Cardiac septum (tissue), 1 donor: ENCODE results near the gene MPO. TPM values are rescaled to one million over a fixed set of nuclear protein-coding genes. Genes with fewer than 3 reads are reported as not detected.

Experiments used
- DNase-seq: peaks from one replicate; pipeline ENCODE4 v3.0.0-alpha.2; 2020; ENCODE audit warnings: low spot score
- intact Hi-C: fragments of 100-400 bp; cut with DNase I; formaldehyde crosslinking; loops from one replicate; pipeline ENCODE4 v1.14.0; 2022
- long read RNA-seq: library from polyadenylated mRNA; unstranded; transcript quantifications from one replicate; pipeline ENCODE4 v2.0.0, GENCODE V29; 2021
- total RNA-seq: library from RNA; stranded (reverse); fragmentation: NEBNext Ultra II Directional; extraction: Animal tissue kit (Norgen Biotek cat#: 25700); gene quantifications from one replicate; pipeline ENCODE4 v1.2.1, GENCODE V29; 2021
- donor health status: DM: no; HTN: no; CAD: no.

Gene MPO, protein sequence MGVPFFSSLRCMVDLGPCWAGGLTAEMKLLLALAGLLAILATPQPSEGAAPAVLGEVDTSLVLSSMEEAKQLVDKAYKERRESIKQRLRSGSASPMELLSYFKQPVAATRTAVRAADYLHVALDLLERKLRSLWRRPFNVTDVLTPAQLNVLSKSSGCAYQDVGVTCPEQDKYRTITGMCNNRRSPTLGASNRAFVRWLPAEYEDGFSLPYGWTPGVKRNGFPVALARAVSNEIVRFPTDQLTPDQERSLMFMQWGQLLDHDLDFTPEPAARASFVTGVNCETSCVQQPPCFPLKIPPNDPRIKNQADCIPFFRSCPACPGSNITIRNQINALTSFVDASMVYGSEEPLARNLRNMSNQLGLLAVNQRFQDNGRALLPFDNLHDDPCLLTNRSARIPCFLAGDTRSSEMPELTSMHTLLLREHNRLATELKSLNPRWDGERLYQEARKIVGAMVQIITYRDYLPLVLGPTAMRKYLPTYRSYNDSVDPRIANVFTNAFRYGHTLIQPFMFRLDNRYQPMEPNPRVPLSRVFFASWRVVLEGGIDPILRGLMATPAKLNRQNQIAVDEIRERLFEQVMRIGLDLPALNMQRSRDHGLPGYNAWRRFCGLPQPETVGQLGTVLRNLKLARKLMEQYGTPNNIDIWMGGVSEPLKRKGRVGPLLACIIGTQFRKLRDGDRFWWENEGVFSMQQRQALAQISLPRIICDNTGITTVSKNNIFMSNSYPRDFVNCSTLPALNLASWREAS
- total RNA-seq, result 0.94 TPM
- long read RNA-seq, partial matches to known transcripts, result 1 of 1 reads
- long read RNA-seq, other reads (novel, unspliced or antisense), result 0 of 1 reads

- no peak for DNase-seq
- intact Hi-C loops, result no loop called here
These were observed at the start of gene MPO for GRCh38 chr17:58280480-58281217. MPO (minus strand) TSS chr17:58280935; CDS start chr17:58280758, 177 bp downstream.

DNA sequence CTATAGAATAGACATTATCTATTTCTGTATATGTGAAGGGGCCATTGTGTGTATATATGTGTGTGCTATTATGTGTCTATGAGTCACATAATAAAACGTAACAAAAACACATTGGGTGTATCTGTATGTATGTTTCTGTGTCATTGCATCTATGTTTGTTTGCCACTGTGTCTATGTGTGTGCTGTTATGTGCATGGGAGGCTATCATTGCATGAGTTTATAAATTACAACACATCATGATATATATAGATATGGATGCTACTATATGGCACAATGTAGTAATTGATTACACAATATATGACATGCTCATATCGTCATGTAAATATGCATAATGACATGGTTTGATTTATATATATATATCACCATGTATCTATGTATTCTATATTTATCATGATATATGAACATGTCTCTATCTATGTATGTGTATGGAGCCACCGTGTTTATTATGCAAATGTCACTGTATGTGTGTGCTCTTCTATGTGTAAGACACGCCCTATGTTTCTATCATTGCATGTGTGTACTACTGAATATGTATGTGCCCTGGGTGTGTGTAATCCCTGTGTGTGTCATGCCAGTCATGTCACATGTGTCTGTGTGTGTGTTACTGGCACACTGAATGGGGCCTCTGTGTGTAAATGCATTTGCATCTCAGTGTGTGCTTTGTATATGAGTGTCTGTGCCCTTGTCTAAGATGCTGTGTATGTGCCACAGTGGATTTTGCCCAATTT is 49.2 kb upstream of the MPO start:
- intact Hi-C loops, result no loop called here
- DNase-seq, result no peak

DNA sequence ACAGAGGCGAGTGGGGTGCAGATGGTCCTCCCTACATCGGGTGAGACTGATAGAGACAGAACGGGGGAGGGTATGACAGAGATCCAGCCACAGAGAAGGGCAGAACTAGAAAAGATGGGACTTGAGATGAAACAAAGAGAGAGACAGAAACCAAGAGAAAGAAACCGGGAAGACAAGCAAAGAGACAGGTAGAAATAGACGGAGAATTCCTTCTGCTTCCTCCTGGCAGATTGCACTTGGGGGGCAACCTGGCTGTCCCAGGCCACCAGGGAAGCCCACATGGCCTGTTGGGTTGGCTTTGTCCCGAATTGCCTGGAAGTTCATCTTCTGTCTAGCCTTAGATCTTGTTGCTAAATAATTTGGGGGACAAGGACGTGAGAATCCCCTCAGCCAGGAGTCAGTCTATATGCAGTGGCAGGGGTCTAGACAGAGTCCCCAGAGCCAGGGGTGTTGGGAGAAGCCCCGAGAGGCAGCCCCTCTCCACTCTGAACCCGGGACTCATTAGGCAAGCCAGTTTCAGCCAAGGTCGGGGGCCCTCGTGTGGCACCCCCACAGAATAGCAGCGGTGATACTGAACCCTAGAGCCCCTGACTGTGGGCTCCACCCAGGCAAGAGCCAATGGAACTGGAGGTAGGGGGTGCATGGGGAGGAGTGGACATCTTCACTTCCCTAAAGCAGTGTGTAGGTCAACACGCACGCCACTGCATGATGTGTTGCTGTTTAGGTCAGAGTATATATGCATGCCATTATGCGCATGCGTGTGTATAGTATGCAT is 48.5 kb upstream of the MPO start:
- no peak for DNase-seq
- intact Hi-C loops, result no loop called here

DNA sequence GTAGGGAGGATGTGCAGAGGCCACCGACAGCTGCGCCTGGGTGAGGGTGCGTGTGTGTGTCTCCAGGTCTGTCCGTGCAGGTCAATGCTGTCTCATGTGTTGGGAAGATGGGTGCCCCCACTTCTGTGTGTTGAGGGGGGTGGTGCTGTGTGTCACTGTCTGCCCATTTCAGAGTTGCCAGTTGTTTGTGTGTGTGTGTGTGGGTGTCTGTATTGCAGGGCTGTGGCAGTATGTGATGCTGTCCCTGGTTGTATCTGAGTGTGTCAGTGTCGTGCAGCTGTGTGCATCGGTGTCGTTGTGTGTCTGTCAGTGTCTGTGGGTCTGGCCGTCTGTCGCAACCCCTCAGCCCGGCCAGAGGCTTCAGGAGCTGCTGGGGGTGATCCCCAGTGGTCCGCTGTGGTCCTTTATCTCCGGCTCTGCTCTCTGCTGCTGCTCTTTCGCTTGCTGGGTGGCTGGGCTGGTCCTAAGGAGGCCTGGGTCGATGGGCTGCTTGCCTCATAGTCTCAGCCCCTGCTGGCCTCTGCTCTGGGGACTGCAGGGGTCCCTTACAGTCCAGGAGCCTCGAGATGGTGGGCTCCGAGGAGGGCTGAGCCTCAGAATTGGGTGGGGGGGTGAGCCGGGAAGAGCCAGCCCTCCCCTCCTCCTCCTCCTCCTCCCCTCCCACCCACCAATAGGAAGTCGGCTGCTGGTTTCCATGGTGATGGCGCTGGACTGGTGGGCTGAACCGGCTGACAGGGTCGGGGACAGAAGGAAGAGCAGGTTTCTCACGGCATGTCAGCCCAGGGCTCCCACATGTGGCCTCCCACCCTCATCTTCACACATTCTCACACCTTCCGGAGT is 47.7 kb upstream of the MPO start, which contains the start of gene TSPOAP1:
TSS of gene TSPOAP1 (minus strand) at position 601 of the 840 bp plus-strand sequence. CDS start 875 bp downstream, outside the sequence.
- intact Hi-C loops, result no loop called here
- no peak for DNase-seq

DNA sequence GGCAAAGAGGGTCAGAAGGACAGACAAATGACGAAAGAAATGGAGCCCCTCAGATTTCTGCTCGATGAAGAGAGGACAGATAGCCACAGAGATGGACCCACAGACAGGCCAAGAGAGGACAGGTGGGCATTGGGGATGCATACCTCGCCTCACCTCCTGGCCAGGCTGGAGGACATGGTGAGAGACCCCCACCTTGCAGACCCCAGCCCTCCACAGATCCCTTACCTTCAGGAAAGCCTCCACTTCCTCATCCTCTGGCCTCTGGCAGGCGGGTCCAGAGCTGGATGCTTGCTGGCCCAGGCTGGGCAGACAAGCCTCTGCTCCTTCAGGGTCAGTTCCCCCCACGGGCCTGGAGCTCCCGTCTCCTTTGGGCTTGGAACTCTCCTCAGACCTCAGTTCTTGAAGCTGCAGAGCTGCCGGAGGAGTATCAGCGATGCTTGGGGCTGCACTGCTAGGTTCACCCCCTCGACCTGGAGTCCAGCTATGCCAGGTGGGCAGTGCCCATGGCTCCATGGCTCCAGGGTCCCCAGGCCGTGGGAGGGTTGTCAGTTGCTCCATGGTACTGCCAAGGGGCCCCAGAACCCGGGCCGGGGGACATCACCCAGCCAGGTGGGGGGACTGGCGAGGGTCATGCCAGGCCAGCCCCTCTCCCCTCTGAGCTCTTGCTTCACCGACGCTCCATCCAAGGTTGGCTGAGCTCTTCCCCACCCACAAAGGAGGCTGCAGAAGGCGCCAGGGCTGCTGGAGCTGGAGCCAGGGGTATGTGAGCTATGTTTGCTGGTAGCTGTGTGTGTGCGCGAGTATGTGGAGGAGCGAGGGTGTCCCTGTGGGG is 46.8 kb upstream of the MPO start:
- intact Hi-C loops, result no loop called here
- DNase-seq, result no peak

DNA sequence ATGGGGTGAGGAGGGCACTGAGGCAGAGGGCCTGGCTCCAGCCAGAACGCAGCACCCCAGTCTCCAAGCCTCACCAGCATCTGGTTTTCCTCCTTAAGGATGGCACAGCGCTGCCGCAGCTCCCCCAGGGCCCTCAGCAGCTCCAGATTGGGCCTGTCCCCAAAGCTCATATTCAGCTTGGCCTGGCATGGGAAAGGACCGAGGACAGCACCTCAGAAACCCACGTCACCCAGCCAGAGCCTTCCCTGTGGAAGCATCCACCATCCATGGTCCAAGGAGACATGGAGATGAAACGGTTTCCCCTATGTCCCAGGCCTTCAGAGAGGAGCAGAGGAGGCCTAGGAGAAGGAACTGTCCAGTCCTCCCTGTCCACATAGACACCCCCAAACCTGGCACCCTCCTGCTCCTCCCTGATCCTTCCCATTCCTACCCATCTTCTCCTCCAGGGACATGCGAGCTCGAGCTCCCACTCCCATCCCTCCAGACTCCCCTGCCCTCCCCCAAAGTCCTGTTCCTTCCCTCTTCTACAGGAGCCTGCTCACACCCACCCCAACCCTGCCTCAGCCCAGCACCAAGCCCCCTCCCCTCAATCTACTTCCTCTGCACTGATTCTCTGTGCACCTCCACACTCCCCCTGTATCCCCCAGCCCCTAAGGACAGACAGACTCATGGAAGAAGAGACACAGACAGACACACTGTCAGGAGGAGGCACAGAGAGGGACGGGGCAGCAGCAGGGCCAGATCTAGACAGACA is 46.1 kb upstream of the MPO start:
- intact Hi-C loops, result no loop called here
- no peak for DNase-seq

DNA sequence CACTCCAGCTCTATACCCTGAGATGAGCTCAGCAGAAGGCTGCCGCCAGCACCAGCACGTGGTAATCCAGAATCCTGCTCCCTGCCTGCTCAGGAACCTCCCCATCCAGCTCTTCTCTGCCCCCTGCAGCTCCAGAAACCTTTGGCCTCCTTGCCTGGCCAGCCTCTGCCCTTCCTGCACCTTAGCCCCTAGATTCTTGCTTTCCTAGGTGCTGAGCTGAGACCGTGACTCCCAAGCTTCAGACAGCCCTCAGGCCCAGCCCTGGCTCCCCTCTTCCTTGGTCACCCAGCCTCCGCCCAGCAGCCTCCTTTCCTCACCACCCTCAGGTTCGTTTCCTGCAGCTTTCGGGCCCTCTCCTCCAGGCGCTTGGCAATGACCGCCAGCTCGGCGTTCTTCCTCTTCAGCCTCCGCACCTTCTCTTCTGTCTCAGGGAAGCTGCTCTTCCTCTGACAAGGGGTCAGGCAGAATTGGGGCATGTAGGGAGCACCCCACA is 45.3 kb upstream of the MPO start:
- no peak for DNase-seq
- intact Hi-C loops, result no loop called here

- no peak for DNase-seq
- intact Hi-C loops, result no loop called here
These were observed 44.6 kb upstream of the MPO start for GRCh38 chr17:58325289-58325726.

- intact Hi-C loops, result no loop called here
- no peak for DNase-seq
These were observed 43.9 kb upstream of the MPO start for GRCh38 chr17:58324409-58325288.

- no peak for DNase-seq
- intact Hi-C loops, result no loop called here
These were observed 43.3 kb upstream of the MPO start for GRCh38 chr17:58324056-58324408.

DNA sequence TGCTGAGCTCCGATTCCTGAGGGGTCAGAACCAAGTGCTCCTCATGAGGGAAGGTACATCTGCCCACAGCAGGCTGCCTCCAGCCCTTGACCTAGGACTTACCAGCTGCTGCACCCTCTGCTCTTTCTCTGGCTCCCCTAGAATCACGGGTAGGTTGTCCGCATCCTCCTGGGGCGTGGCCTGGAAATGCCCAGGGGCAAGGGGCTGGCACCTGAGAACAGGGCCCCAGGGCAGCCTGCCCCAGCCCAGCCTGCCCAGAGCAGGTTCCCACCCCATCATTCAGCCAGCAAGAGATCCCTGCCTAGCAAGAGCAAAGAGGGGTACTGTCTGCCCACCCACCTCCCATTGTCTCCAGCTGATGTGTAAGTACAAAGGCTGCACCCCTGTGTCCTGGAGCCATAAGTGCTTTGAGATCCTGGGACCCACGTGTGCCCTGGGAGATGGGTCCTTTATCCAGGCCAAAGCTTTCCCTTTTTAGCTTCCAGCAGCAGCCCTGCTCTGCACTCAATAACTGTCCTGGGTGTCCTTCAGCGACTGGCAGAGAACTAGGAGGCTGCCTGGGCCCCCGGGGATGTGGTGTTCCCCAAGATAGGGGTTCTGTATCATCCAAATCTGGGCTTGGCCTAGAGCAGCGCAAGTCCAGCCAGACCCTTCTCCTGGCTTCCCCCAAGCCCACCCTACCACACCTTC is 42.8 kb upstream of the MPO start:
- intact Hi-C loops, result no loop called here

GRCh38 chr17:58322581-58323185 is 41.9 kb upstream of the MPO start:
- intact Hi-C loops, result no loop called here
- DNase-seq, result no peak

More for the DNA sequence above, 42.8 kb upstream of the MPO start:
- no peak for DNase-seq

DNA sequence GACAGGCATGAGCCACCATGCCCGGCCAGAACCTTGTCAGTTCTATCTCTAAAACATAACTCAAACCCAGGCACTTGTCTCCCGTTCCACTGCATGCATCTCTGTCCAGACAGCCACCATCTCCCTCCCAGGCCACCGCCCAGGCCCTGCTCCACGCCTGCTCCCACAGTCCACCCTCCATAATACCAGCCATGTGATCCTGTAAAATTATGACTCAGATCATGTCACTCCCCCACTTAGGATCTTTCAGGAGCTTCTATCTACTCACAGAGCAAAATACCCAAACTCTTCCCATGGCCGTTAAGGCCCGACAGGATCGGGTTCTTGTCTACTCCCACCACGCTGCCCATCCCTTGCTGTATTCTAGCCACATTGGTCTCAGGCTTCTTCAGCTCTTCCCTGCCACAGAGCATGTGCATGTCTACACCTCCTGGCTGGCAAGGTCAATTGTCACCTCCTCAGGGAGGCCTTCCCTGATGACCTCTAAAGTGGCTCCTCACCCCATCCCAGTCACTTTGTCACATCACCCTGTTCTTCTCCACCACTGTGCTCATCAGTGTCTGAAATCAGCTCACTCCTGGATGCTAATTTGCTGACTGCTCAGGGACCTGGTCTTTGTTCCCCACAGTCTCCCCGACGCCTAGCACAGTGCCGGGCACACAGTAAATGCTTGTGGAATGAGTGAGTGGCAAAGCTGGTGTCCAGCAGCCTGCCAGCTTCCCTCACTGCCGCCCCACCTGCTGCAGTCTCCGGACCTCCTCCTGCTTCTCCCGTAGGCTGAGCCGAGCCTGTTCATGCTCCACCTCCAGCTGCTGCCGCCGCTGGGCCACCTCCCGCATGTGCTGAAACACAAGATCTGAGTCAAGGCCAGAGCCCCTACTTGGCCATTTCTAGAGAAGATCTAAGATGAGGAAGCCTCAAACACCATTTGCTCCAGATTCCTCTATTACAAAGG is 41.1 kb upstream of the MPO start:
- intact Hi-C loops, result no loop called here

More for the DNA sequence above, 41.1 kb upstream of the MPO start:
- no peak for DNase-seq
